ENCODE results near the gene NUDT15.

The NUDT15 gene

DNA sequence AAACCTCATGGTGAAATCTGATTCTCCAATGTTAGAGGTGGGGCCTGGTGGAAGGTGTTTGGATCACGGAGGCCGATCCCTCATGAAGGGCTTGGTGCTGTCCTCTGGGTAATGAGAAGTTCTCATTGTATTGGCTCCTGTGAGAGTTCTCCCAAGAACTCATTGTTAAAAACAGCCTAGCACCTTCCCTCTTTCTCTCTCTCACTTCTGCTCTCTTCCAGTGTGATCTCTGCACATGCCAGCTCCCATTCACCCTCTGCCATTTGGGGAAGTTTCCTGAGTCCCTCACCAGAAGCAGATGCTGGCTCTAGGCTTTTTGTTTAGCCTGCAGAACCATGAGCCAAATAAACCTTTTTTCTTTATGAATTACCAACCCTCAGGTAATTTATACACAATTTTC lies 33.3 kb upstream of the NUDT15 start:
- Histone ChIP-seq H3K9me3 (ENCODE audit: insufficient read depth, low read depth, low read length) (no peaks in the 10 kb centered on the region), H3K4me2 (ENCODE audit: low read depth, low read length, poor library complexity, severe bottlenecking) (no peak overlapping the region), H2AFZ (ENCODE audit: low read length) (no peak overlapping the region), H3K36me3 (ENCODE audit: insufficient read depth, low read length) (no peaks in the 10 kb centered on the region), H3K9ac (ENCODE audit: low read depth, low read length, poor library complexity, severe bottlenecking) (no peak overlapping the region), H3K4me1 (ENCODE audit: insufficient read depth, low read length, poor library complexity, severe bottlenecking) (peaks cover 8% of the 10 kb centered on the region), H3F3A (ENCODE audit: low read depth) (no peaks in the 10 kb centered on the region), H3K9me2 (replicated peaks; ENCODE audit: low read depth, low read length) (no peaks in the 10 kb centered on the region), H4K20me1 (ENCODE audit: insufficient read depth, low read length, poor library complexity, severe bottlenecking) (no peaks in the 10 kb centered on the region), H3K79me2 (ENCODE audit: insufficient read depth, low read length) (peaks cover 19% of the 10 kb centered on the region), H3K27me3 (ENCODE audit: insufficient read depth, low read length, poor library complexity, severe bottlenecking) (no peaks in the 10 kb centered on the region), H3K4me3 (ENCODE audit: low read length, poor library complexity, severe bottlenecking) (no peak overlapping the region)
- no peak for TF ChIP-seq EZH2phosphoT487 (IDR thresholded peaks at IDR 0.05; ENCODE audit: borderline replicate concordance)
- TF ChIP-seq, protein P1, sequence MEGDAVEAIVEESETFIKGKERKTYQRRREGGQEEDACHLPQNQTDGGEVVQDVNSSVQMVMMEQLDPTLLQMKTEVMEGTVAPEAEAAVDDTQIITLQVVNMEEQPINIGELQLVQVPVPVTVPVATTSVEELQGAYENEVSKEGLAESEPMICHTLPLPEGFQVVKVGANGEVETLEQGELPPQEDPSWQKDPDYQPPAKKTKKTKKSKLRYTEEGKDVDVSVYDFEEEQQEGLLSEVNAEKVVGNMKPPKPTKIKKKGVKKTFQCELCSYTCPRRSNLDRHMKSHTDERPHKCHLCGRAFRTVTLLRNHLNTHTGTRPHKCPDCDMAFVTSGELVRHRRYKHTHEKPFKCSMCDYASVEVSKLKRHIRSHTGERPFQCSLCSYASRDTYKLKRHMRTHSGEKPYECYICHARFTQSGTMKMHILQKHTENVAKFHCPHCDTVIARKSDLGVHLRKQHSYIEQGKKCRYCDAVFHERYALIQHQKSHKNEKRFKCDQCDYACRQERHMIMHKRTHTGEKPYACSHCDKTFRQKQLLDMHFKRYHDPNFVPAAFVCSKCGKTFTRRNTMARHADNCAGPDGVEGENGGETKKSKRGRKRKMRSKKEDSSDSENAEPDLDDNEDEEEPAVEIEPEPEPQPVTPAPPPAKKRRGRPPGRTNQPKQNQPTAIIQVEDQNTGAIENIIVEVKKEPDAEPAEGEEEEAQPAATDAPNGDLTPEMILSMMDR (conservative IDR thresholded peaks at IDR 0.05; ENCODE audit: low read length) = no peak

- H4K20me1 ChIP-seq (ENCODE audit: insufficient read depth, low read length, poor library complexity, severe bottlenecking) = no peaks in the 10 kb centered on the region
- H2AFZ ChIP-seq (ENCODE audit: low read length) = no peak overlapping the region
- no peaks in the 10 kb centered on the region for H3K9me2 ChIP-seq (replicated peaks; ENCODE audit: low read depth, low read length)
- H3K4me1 ChIP-seq (ENCODE audit: insufficient read depth, low read length, poor library complexity, severe bottlenecking) = no peaks in the 10 kb centered on the region
- no peak overlapping the region for H3K4me3 ChIP-seq (ENCODE audit: low read length, poor library complexity, severe bottlenecking)
- H3K9me3 ChIP-seq (ENCODE audit: insufficient read depth, low read depth, low read length) = no peaks in the 10 kb centered on the region
- no peak overlapping the region for H3K9ac ChIP-seq (ENCODE audit: low read depth, low read length, poor library complexity, severe bottlenecking)
- no peaks in the 10 kb centered on the region for H3K79me2 ChIP-seq (ENCODE audit: insufficient read depth, low read length)
- TF ChIP-seq, protein P1 (conservative IDR thresholded peaks at IDR 0.05; ENCODE audit: low read length) = no peak
- no peak for TF ChIP-seq EZH2phosphoT487 (IDR thresholded peaks at IDR 0.05; ENCODE audit: borderline replicate concordance)
- H3K36me3 ChIP-seq (ENCODE audit: insufficient read depth, low read length) = no peaks in the 10 kb centered on the region
- no peaks in the 10 kb centered on the region for H3K27me3 ChIP-seq (ENCODE audit: insufficient read depth, low read length, poor library complexity, severe bottlenecking)
- H3F3A ChIP-seq (ENCODE audit: low read depth) = no peaks in the 10 kb centered on the region
- no peak overlapping the region for H3K4me2 ChIP-seq (ENCODE audit: low read depth, low read length, poor library complexity, severe bottlenecking)
Measured at GRCh38 chr13:48006396-48006795, 31.1 kb upstream of the NUDT15 start.

DNA sequence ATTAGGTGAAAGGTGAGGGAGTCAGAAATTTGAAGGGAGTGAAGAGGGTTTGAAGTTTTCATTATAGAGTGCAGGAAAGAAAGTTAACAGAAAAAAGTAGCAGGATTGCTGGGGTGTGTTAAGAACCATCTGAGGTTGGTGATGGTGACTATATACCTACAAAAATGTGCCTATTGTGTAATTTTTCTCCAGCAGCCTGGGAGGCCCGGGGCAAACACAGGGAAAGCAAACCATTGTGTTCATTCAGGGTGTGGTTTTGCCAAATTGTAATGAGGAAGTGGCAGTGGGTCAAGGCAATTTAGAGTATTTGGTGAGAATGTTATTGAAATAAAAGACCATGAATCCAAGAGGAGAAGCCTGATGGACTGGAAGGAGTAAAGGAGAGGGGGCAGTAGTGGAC lies 28.2 kb upstream of the NUDT15 start:
- H3K4me3 ChIP-seq (ENCODE audit: low read length, poor library complexity, severe bottlenecking) = no peak overlapping the region
- H4K20me1 ChIP-seq (ENCODE audit: insufficient read depth, low read length, poor library complexity, severe bottlenecking) = no peaks in the 10 kb centered on the region
- H3K9me2 ChIP-seq (replicated peaks; ENCODE audit: low read depth, low read length) = no peaks in the 10 kb centered on the region
- no peak overlapping the region for H3K9ac ChIP-seq (ENCODE audit: low read depth, low read length, poor library complexity, severe bottlenecking)
- no peaks in the 10 kb centered on the region for H3F3A ChIP-seq (ENCODE audit: low read depth)
- no peaks in the 10 kb centered on the region for H3K27me3 ChIP-seq (ENCODE audit: insufficient read depth, low read length, poor library complexity, severe bottlenecking)
- TF ChIP-seq EZH2phosphoT487 (IDR thresholded peaks at IDR 0.05; ENCODE audit: borderline replicate concordance) = no peak
- TF ChIP-seq, protein P1 (conservative IDR thresholded peaks at IDR 0.05; ENCODE audit: low read length) = no peak
- no peak overlapping the region for H3K4me2 ChIP-seq (ENCODE audit: low read depth, low read length, poor library complexity, severe bottlenecking)
- no peaks in the 10 kb centered on the region for H3K79me2 ChIP-seq (ENCODE audit: insufficient read depth, low read length)
- H2AFZ ChIP-seq (ENCODE audit: low read length) = no peak overlapping the region
- no peaks in the 10 kb centered on the region for H3K36me3 ChIP-seq (ENCODE audit: insufficient read depth, low read length)
- no peaks in the 10 kb centered on the region; the same call in 1 of the 2 replicates for H3K9me3 ChIP-seq (ENCODE audit: insufficient read depth, low read depth, low read length)
- H3K4me1 ChIP-seq (ENCODE audit: insufficient read depth, low read length, poor library complexity, severe bottlenecking) = no peaks in the 10 kb centered on the region

Data from Loucy (cell line).